ENCODE measurements around the gene VPS52. TPM values are rescaled to one million over a fixed set of nuclear protein-coding genes. Genes with fewer than 3 reads are reported as not detected.

VPS52 gene
- total and polyA plus RNA-seq, 9 of the 15 experiments (the other 6 are each of a cell fraction or from before 2014, with no cell fraction given) = 24.4 to 103 (median 40.2) TPM

DNA sequence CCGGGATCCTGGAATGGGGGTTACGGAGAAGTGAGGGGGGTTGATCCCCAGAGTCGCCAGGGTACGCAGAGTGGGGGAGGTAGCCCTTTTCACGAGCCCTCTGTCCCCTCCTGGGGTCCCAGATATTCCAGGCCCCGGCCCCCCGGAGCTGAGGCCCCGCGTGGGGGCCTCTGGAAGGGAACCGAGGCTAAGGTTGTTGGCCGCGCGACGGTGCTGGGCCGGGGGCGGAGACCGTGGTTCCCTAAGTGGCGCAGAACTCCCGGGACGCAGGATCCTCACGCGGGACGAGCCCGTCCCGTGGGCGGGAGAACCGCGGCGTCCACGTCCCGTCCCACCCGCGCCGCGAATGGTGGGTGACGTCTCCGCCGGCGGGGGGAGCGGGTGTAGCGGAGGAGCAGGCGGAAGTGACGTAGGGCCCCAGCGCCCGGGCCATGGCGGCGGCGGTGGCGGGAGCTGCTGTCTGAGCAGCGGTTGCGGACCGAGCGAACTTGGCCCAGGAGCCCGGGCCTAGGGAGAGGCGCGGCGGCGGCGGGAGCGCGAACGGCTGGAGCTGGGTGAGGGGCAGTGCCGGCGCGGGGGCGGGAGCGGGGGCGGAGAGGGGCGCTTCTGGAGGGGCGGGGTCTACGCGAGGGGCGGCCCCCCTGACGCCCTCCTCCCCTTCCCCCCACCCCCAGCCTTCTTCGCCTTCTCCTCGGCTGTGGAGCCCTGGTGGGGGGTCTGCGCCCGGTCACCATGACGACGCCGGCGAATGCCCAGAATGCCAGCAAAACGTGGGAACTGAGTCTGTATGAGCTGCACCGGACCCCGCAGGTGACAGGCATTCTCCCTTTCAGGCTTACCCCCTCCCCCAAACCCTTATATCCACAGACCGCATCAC lies 63.3 kb downstream of the VPS52 start, which contains the start of gene RING1 (continued):
- TF ChIP-seq ZNF592 (IDR thresholded peaks at IDR 0.05) = peak; percentile 54
- TF ChIP-seq HBP1 (CRISPR knock-in tag; IDR thresholded peaks at IDR 0.05) = no peak
- no peak; the same call in 1 of the 2 replicates for TF ChIP-seq JUNB (CRISPR knock-in tag; conservative IDR thresholded peaks at IDR 0.05)
- peak; percentile 66 for TF ChIP-seq ATF3 (IDR thresholded peaks at IDR 0.05)
- TF ChIP-seq ATF3 (CRISPR knock-in tag; conservative IDR thresholded peaks at IDR 0.05) = peak; percentile 90
- no peak for TF ChIP-seq CTCFL (IDR thresholded peaks at IDR 0.05; ENCODE audit: borderline replicate concordance, insufficient read depth, low read depth, low read length, poor library complexity, severe bottlenecking)
- TF ChIP-seq NR0B1 (IDR thresholded peaks at IDR 0.05; ENCODE audit: partially characterized antibody) = no peak
- TF ChIP-seq PHTF2 (CRISPR knock-in tag; IDR thresholded peaks at IDR 0.05) = no peak
- no peak; the same call in 1 of the 2 replicates for TF ChIP-seq TOE1 (IDR thresholded peaks at IDR 0.05; ENCODE audit: borderline replicate concordance)
- TF ChIP-seq TOE1 (CRISPR knock-in tag; IDR thresholded peaks at IDR 0.05; ENCODE audit: borderline replicate concordance, low read depth) = no peak
- no peak for TF ChIP-seq ID3 (CRISPR knock-in tag; IDR thresholded peaks at IDR 0.05)
- peak; percentile 29; the same call in 1 of the 2 replicates for TF ChIP-seq ID3 (tag; IDR thresholded peaks at IDR 0.05)
- no peak for TF ChIP-seq ZNF785 (CRISPR knock-in tag; IDR thresholded peaks at IDR 0.05)
- no peak for TF ChIP-seq HMG20B (CRISPR knock-in tag; IDR thresholded peaks at IDR 0.05)
- peak; percentile 87 for TF ChIP-seq ETV5 (CRISPR knock-in tag; IDR thresholded peaks at IDR 0.05; ENCODE audit: low read depth)
- TF ChIP-seq ZNF324 (CRISPR knock-in tag; IDR thresholded peaks at IDR 0.05) = no peak
